HG02938 (cell line): Measurements from ENCODE around the gene RCAN1.
A peak's percentile ranks its signal among the peaks of the same experiment; 100 is the strongest.

Experiments used
- ATAC-seq: cut with Tn5 transposase; IDR thresholded peaks from one replicate; pipeline ENCODE4 v1.9.1; 2021; ENCODE audit warnings: mild to moderate bottlenecking, moderate library complexity; ENCODE audit not compliant: unreplicated experiment

Gene RCAN1

GRCh38 chr21:34599534-34600101 lies 15.3 kb downstream of the RCAN1 start:
- no peak for ATAC-seq

GRCh38 chr21:34598931-34599400 lies 15.9 kb downstream of the RCAN1 start:
- ATAC-seq, result no peak

- ATAC-seq, result no peak
Observed at GRCh38 chr21:34597406-34597805, 17.5 kb downstream of the RCAN1 start.

- no peak for ATAC-seq
Observed at GRCh38 chr21:34596561-34597271, 18.2 kb downstream of the RCAN1 start.

GRCh38 chr21:34595457-34595856 lies 19.5 kb downstream of the RCAN1 start:
- no peak for ATAC-seq

GRCh38 chr21:34594566-34595234 lies 20.2 kb downstream of the RCAN1 start:
- ATAC-seq, result no peak

GRCh38 chr21:34593954-34594531 lies 20.9 kb downstream of the RCAN1 start:
- no peak for ATAC-seq

- no peak for ATAC-seq
Observed at GRCh38 chr21:34593423-34593822, 21.5 kb downstream of the RCAN1 start.

GRCh38 chr21:34592120-34592955 lies 22.6 kb downstream of the RCAN1 start:
- ATAC-seq, result no peak

- ATAC-seq, result no peak
Observed at GRCh38 chr21:34590520-34590919, 24.4 kb downstream of the RCAN1 start.

GRCh38 chr21:34589511-34590282 lies 25.2 kb downstream of the RCAN1 start:
- ATAC-seq, result no peak

- no peak for ATAC-seq
Observed at GRCh38 chr21:34583926-34584563, 30.9 kb downstream of the RCAN1 start.

- peak; percentile 70 for ATAC-seq
Observed at GRCh38 chr21:34582506-34583150, 32.3 kb downstream of the RCAN1 start.

GRCh38 chr21:34580181-34580700 lies 34.7 kb downstream of the RCAN1 start:
- ATAC-seq, result no peak

- no peak for ATAC-seq
Observed at GRCh38 chr21:34579411-34579810, 35.5 kb downstream of the RCAN1 start.

- no peak for ATAC-seq
Observed at GRCh38 chr21:34576041-34576511, 38.8 kb downstream of the RCAN1 start.

GRCh38 chr21:34574601-34575529 lies 40.0 kb downstream of the RCAN1 start:
- no peak for ATAC-seq

- no peak for ATAC-seq
Observed at GRCh38 chr21:34571994-34572393, 42.9 kb downstream of the RCAN1 start.
